Measurements from ENCODE around the gene TDRD10. TPM values are rescaled to one million over a fixed set of nuclear protein-coding genes. Genes with fewer than 3 reads are reported as not detected.

TDRD10 gene
- total RNA-seq, 6 donors from 2014 or later = 6.2 to 47.1 (median 12.6) TPM

DNA sequence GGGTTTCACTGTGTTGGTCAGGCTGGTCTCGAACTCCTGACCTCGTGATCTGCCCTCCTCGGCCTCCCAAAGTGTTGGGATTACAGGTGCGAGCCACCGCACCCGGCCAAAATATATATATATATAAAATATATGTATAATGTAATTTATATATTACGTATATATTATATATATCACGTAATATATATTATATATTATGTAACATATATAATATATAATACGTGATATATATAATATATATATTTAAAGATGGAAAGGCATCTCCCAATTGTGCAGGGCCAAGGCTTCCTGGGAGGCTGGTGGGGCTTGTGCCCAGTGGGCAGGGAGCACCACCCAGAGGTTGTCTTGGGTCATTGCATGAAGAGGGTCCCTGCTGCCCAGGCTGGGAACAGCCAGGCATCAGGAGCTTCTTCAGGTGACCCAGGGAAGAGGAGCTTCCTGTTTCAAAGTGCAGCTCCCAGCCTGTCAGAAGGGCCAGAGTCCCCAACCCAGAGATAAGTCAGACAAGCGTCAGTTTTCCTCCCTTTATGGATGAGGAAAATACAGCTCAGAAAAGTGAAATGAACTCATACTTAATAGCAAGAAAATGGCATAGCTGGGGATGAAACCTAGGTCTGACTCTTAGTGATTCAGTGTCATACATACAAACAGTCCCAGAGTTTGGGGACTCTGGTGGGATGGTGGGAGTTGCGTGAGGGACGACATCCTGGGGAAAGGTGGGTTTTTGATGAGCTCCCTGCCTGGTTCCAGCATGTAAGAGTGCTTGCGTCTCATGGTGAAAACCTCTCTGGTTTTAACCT lies 44.4 kb downstream of the TDRD10 start:
- Histone ChIP-seq H3K27ac (no peak overlapping the region), H3K36me3 (peaks cover 21 to 32% (median 25%) of the 10 kb centered on the region in 4 donors), H3K9me3 (no peaks in the 10 kb centered on the region), H3K27me3 (no peaks in the 10 kb centered on the region), H3K4me1 (peaks cover 0 to 18% (median 13%) of the 10 kb centered on the region in 4 donors), H3K4me3 (no peak overlapping the region)
- TF ChIP-seq EP300 (IDR thresholded peaks at IDR 0.05) (no peak), POLR2AphosphoS5 (IDR thresholded peaks at IDR 0.05) (no peak)
- TF ChIP-seq, protein P1, sequence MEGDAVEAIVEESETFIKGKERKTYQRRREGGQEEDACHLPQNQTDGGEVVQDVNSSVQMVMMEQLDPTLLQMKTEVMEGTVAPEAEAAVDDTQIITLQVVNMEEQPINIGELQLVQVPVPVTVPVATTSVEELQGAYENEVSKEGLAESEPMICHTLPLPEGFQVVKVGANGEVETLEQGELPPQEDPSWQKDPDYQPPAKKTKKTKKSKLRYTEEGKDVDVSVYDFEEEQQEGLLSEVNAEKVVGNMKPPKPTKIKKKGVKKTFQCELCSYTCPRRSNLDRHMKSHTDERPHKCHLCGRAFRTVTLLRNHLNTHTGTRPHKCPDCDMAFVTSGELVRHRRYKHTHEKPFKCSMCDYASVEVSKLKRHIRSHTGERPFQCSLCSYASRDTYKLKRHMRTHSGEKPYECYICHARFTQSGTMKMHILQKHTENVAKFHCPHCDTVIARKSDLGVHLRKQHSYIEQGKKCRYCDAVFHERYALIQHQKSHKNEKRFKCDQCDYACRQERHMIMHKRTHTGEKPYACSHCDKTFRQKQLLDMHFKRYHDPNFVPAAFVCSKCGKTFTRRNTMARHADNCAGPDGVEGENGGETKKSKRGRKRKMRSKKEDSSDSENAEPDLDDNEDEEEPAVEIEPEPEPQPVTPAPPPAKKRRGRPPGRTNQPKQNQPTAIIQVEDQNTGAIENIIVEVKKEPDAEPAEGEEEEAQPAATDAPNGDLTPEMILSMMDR (IDR thresholded peaks at IDR 0.05) = peak; percentile 69 to 91 (median 82)
- 84% methylated on average over 13 of the region's 13 CpGs for WGBS, 2 donors
- DNase-seq (peak in 1 of 2 donors; percentile 72), ATAC-seq (ENCODE audit: low FRiP score in 2 of 2) (peak in 1 of 2 donors; percentile 87)

DNA sequence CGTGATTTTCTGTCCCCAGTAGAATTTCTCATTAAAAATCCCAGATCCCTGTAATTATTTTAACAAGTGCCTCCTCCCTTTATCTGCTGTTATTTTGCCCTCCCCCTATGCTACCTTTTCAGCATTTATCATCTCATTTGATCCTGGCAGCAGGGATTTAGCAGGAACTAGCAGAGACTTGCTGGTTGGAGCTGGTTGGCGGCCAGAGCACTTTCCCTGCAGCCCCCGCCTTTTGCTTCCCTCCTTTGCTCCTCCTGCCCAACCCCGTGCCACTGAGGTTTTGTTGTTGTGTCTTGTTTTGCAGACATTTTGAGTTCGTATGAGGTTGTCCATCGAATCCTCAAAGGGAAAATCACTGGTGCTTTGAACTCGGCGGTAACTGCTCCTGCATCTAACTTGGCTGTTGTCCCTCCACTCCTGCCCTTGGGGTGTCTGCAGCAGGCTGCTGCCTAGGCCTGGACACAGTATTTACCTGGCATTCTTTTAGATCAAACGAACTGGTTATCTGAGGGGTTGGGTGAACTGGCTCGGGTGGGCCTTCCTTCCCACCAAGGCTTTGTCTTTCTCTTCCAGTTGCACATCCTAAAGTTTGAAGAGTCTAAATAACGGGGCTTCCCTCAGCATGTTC lies 45.2 kb downstream of the TDRD10 start:
- peak overlapping the region in 3 of 4 donors; percentile 1 to 13 (median 12) for H3K27ac ChIP-seq
- TF ChIP-seq, protein P1 (IDR thresholded peaks at IDR 0.05) = no peak
- no peak for TF ChIP-seq EP300 (IDR thresholded peaks at IDR 0.05)
- TF ChIP-seq POLR2AphosphoS5 (IDR thresholded peaks at IDR 0.05) = no peak
- TF ChIP-seq POLR2A (IDR thresholded peaks at IDR 0.05) = no peak
- no peak for ATAC-seq (ENCODE audit: low FRiP score in 2 of 2)
- peaks cover 29 to 40% (median 33%) of the 10 kb centered on the region in 4 donors for H3K36me3 ChIP-seq
- no peaks in the 10 kb centered on the region for H3K27me3 ChIP-seq
- no peak for DNase-seq
- H3K4me1 ChIP-seq = peaks cover 0 to 18% (median 13%) of the 10 kb centered on the region in 4 donors
- no peaks in the 10 kb centered on the region for H3K9me3 ChIP-seq
- WGBS, 2 donors = 75 to 79% methylated on average over 11 of the region's 11 CpGs
- H3K4me3 ChIP-seq = no peak overlapping the region

DNA sequence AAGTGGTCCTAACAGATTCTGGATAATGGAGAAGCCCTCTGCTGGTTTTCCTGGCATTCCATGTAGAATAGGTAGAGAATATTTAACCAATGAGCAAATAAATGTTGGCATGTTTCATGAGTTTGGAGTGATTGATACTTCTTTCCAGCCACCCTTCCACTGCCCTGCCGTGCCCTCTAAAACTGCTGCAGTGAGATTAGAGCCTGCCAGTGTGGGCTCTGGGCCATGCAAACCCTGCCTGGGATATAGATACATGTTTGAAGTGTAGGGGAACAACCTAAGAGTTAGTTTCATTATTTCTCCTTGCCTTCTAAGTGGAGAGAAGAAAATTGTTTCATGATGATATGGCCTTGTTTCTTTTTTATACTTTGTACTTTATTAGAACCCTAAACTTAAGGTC lies 46.0 kb downstream of the TDRD10 start:
- H3K36me3 ChIP-seq = peaks cover 37 to 48% (median 41%) of the 10 kb centered on the region in 4 donors
- no peaks in the 10 kb centered on the region for H3K9me3 ChIP-seq
- peaks cover 0 to 18% (median 13%) of the 10 kb centered on the region in 4 donors for H3K4me1 ChIP-seq
- WGBS, 2 donors = 14 to 19% methylated on average over 1 of the region's 1 CpG
- no peak for ATAC-seq (ENCODE audit: low FRiP score in 2 of 2)
- H3K27me3 ChIP-seq = no peaks in the 10 kb centered on the region
- H3K4me3 ChIP-seq = no peak overlapping the region
- DNase-seq = no peak
- H3K27ac ChIP-seq = peak overlapping the region in 2 of 4 donors; percentile 12 to 13
- TF ChIP-seq EP300 (IDR thresholded peaks at IDR 0.05) (no peak), POLR2AphosphoS5 (IDR thresholded peaks at IDR 0.05) (no peak), POLR2A (IDR thresholded peaks at IDR 0.05) (no peak)
- TF ChIP-seq, protein P1 (IDR thresholded peaks at IDR 0.05) = no peak

DNA sequence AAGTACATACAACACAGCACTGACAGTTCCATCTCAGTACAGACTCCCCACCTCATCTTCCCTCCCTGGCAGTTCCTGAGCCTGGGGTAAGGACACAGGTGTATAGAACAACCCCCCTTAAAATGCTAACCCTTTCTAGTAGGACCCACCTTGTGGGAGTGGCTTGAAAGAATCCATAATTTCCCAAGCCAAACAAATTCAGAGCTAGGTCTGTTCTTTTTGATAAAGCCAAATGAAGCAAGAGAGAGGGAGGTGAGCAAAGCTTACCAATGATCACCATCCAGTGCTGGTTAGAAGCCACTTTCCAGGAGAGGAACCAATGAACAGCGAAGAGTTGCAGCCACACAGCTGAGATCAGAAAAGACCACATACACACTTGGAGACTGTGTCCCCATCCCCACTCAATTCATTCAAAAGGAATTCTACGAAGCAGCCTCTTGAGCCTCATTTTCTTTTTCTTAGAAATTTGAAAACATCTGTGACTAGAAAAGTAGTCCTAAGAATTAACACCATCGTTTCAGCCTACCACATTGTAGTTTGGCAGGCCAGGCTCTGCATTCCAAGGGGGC lies 47.3 kb downstream of the TDRD10 start:
- WGBS, 2 donors = 78 to 79% methylated on average over 3 of the region's 3 CpGs
- TF ChIP-seq, protein P1 (IDR thresholded peaks at IDR 0.05) = no peak
- TF ChIP-seq POLR2AphosphoS5 (IDR thresholded peaks at IDR 0.05) (no peak), EP300 (IDR thresholded peaks at IDR 0.05) (no peak), POLR2A (IDR thresholded peaks at IDR 0.05) (no peak)
- no peak overlapping the region for H3K4me3 ChIP-seq
- DNase-seq (no peak), ATAC-seq (ENCODE audit: low FRiP score in 2 of 2) (no peak)
- H3K4me1 ChIP-seq = peaks cover 0 to 18% (median 13%) of the 10 kb centered on the region in 4 donors
- no peaks in the 10 kb centered on the region for H3K9me3 ChIP-seq
- H3K27me3 ChIP-seq = no peaks in the 10 kb centered on the region
- peaks cover 49 to 60% (median 54%) of the 10 kb centered on the region in 4 donors for H3K36me3 ChIP-seq
- H3K27ac ChIP-seq = peak overlapping the region in 1 of 4 donors; percentile 36
